K562 (cell line): ENCODE measurements around the gene PRKG1.

Experiments
- DMBX1 ChIP-seq: fragments of 250-450 bp; sonication (Bioruptor Pico); IDR thresholded peaks from 2 replicates; pipeline ENCODE4 v1.8.0; 2022; ENCODE audit warnings: inconsistent platforms, mild to moderate bottlenecking, moderate library complexity, borderline replicate concordance
- EP300 ChIP-seq: IDR thresholded peaks from 2 replicates; pipeline ENCODE4 v1.6.1; 2012; ENCODE audit warnings: low read length, improper control_type of control experiment
- ESRRA ChIP-seq: fragments of 450-650 bp; IDR thresholded peaks from 2 replicates; pipeline ENCODE4 v1.6.1; 2014; ENCODE audit warnings: low read depth, mild to moderate bottlenecking, moderate library complexity, borderline replicate concordance
- SP1 ChIP-seq: sonication (generic); formaldehyde crosslinking; IDR thresholded peaks from 2 replicates; pipeline ENCODE4 v1.8.1; 2022; ENCODE audit warnings: mild to moderate bottlenecking, missing genetic modification reagents
- TF ChIP-seq, protein P1 (sequence below): fragments of 250-450 bp; sonication (Bioruptor Pico); IDR thresholded peaks from 2 replicates; pipeline ENCODE4 v1.5.0; 2020; ENCODE audit warnings: mild to moderate bottlenecking, borderline replicate concordance
- TF ChIP-seq, protein P2 (sequence below): sonication (generic); formaldehyde crosslinking; IDR thresholded peaks from 2 replicates; pipeline ENCODE4 v1.8.1; 2023; ENCODE audit warnings: missing genetic modification reagents, mild to moderate bottlenecking, borderline replicate concordance

DNA sequence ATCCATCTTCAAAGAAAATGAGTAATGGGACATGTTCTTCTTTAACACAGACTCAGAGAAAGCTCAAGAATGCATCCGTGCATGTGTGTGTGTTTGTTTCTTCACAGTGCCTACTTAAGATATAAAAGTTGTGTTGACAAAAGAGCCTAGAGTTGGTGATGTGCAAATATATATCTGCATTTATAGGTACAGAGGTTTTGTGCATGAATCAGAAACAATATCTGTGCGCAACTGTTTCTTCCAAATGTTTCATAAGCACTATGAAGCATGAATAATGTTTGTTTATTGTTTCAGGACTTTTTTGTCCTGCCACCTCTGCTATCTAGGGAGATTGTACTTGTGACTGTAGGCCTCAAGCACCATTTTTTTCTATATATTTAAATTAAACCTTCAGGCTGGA is 395.4 kb downstream of the PRKG1 start:
- TF ChIP-seq EP300 (no peak), SP1 (CRISPR knock-in tag) (no peak), ESRRA (no peak), DMBX1 (no peak)
- TF ChIP-seq, protein P1, sequence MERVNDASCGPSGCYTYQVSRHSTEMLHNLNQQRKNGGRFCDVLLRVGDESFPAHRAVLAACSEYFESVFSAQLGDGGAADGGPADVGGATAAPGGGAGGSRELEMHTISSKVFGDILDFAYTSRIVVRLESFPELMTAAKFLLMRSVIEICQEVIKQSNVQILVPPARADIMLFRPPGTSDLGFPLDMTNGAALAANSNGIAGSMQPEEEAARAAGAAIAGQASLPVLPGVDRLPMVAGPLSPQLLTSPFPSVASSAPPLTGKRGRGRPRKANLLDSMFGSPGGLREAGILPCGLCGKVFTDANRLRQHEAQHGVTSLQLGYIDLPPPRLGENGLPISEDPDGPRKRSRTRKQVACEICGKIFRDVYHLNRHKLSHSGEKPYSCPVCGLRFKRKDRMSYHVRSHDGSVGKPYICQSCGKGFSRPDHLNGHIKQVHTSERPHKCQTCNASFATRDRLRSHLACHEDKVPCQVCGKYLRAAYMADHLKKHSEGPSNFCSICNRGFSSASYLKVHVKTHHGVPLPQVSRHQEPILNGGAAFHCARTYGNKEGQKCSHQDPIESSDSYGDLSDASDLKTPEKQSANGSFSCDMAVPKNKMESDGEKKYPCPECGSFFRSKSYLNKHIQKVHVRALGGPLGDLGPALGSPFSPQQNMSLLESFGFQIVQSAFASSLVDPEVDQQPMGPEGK (CRISPR knock-in tag) = no peak
- TF ChIP-seq, protein P2, sequence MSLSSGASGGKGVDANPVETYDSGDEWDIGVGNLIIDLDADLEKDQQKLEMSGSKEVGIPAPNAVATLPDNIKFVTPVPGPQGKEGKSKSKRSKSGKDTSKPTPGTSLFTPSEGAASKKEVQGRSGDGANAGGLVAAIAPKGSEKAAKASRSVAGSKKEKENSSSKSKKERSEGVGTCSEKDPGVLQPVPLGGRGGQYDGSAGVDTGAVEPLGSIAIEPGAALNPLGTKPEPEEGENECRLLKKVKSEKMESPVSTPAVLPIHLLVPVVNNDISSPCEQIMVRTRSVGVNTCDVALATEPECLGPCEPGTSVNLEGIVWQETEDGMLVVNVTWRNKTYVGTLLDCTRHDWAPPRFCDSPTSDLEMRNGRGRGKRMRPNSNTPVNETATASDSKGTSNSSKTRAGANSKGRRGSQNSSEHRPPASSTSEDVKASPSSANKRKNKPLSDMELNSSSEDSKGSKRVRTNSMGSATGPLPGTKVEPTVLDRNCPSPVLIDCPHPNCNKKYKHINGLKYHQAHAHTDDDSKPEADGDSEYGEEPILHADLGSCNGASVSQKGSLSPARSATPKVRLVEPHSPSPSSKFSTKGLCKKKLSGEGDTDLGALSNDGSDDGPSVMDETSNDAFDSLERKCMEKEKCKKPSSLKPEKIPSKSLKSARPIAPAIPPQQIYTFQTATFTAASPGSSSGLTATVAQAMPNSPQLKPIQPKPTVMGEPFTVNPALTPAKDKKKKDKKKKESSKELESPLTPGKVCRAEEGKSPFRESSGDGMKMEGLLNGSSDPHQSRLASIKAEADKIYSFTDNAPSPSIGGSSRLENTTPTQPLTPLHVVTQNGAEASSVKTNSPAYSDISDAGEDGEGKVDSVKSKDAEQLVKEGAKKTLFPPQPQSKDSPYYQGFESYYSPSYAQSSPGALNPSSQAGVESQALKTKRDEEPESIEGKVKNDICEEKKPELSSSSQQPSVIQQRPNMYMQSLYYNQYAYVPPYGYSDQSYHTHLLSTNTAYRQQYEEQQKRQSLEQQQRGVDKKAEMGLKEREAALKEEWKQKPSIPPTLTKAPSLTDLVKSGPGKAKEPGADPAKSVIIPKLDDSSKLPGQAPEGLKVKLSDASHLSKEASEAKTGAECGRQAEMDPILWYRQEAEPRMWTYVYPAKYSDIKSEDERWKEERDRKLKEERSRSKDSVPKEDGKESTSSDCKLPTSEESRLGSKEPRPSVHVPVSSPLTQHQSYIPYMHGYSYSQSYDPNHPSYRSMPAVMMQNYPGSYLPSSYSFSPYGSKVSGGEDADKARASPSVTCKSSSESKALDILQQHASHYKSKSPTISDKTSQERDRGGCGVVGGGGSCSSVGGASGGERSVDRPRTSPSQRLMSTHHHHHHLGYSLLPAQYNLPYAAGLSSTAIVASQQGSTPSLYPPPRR = no peak
